HFFc6 (cell line): ENCODE data around the gene EDN2. TPM values are rescaled to one million over a fixed set of nuclear protein-coding genes. Genes with fewer than 3 reads are reported as not detected.
A peak's percentile ranks its signal among the peaks of the same experiment; 100 is the strongest.

ENCODE experiments used
- DNase-seq: peaks from one replicate; pipeline ENCODE4 v3.0.0-alpha.2; 2018
- H3K27ac Mint-ChIP-seq: 2 replicates; pipeline ENCODE4 v1.8.0; 2020; ENCODE audit warnings: mild to moderate bottlenecking, mixed read lengths
- H3K27me3 Mint-ChIP-seq: 2 replicates; pipeline ENCODE4 v1.8.0; 2021; ENCODE audit warnings: mild to moderate bottlenecking, moderate library complexity, mixed read lengths; ENCODE audit not compliant: insufficient read depth
- H3K36me3 Mint-ChIP-seq: 2 replicates; pipeline ENCODE4 v1.8.0; 2021; ENCODE audit warnings: low read depth, mixed read lengths
- H3K4me1 Mint-ChIP-seq: 2 replicates; pipeline ENCODE4 v1.8.0; 2020; ENCODE audit warnings: low read depth, mixed read lengths
- H3K4me3 Mint-ChIP-seq: 2 replicates; pipeline ENCODE4 v1.8.0; 2020; ENCODE audit warnings: mild to moderate bottlenecking, moderate library complexity, mixed read lengths
- H3K9me3 Mint-ChIP-seq: 2 replicates; pipeline ENCODE4 v1.8.0; 2020; ENCODE audit warnings: mild to moderate bottlenecking, mixed read lengths
- CTCF ChIP-seq: fragments of 200-600 bp; sonication (generic); IDR thresholded peaks from 2 replicates; pipeline ENCODE4 v1.5.0; 2021; ENCODE audit warnings: antibody characterized with exemption, mild to moderate bottlenecking
- total RNA-seq, 6 experiments: library from RNA; stranded (reverse); fragmentation: NEBNext Ultra II Directional; extraction: Animal tissue kit (Norgen Biotek cat#: 25700); gene quantifications; 2 replicates in 1 of 6; 3 replicates in 5 of 6; pipeline ENCODE4 v1.2.3, GENCODE V29; 2021

Gene EDN2
- total RNA-seq, 6 experiments from 2014 or later = not detected

DNA sequence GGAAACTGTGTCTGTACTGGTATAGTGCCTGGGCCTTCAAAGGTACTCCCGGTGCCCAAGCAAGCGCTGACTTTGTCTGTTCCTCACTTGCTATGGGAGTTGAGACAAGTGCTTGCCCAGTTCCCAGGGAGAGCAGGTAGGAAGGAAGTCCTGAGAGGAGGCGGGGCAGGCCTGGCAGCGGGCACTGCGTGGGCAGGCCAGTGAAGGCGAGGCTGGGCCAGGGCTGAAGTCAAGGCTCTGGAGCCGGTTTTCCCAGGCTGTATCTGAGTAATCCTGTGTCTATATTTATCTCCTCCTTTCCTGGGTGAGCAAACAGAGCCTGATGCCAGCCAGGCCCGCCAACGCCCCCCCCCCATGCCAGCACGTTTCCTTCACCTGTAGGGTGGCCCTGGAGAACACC lies 15.9 kb upstream of the EDN2 start:
- H3K4me3 Mint-ChIP-seq = no peak overlapping the region
- TF ChIP-seq CTCF = no peak
- peaks cover 49% of the 10 kb centered on the region for H3K4me1 Mint-ChIP-seq
- H3K27me3 Mint-ChIP-seq = no peaks in the 10 kb centered on the region; the same call in 1 of the 2 replicates
- H3K27ac Mint-ChIP-seq = no peak overlapping the region
- DNase-seq = no peak
- no peaks in the 10 kb centered on the region for H3K36me3 Mint-ChIP-seq
- H3K9me3 Mint-ChIP-seq = no peaks in the 10 kb centered on the region

- Mint-ChIP-seq H3K36me3 (no peaks in the 10 kb centered on the region), H3K27ac (no peak overlapping the region), H3K27me3 (no peaks in the 10 kb centered on the region; the same call in 1 of the 2 replicates), H3K4me1 (peaks cover 49% of the 10 kb centered on the region), H3K4me3 (no peak overlapping the region), H3K9me3 (no peaks in the 10 kb centered on the region)
- DNase-seq = no peak
- no peak for TF ChIP-seq CTCF
Observed at GRCh38 chr1:41499591-41499990, 15.1 kb upstream of the EDN2 start.

GRCh38 chr1:41498804-41499203 lies 14.3 kb upstream of the EDN2 start:
- TF ChIP-seq CTCF = no peak
- H3K4me3 Mint-ChIP-seq = no peak overlapping the region
- H3K36me3 Mint-ChIP-seq = no peaks in the 10 kb centered on the region
- DNase-seq = peak; percentile 24
- H3K9me3 Mint-ChIP-seq = no peaks in the 10 kb centered on the region
- H3K4me1 Mint-ChIP-seq = peaks cover 45% of the 10 kb centered on the region
- H3K27me3 Mint-ChIP-seq = no peaks in the 10 kb centered on the region; the same call in 1 of the 2 replicates
- H3K27ac Mint-ChIP-seq = no peak overlapping the region

DNA sequence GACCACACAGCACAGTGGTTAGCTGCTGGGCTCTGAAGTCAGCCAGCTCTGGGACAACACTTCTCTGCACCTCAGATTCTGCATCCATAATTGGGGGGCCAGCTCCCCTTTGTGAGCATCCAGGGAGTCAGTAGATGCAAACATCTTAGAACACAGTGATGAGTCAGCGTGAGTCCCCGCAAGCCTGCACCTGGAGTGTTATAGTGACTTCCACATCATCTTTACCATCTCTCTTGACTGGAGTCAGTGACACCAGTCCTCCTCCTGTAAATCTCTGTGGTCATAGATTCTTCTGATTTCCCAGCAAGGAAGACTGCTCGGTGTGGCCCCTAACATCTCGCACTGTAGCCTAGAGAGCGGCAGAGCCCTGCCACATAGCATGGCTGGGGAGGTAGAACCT lies 13.9 kb upstream of the EDN2 start:
- DNase-seq = no peak
- Mint-ChIP-seq H3K36me3 (no peaks in the 10 kb centered on the region), H3K27ac (no peak overlapping the region), H3K27me3 (no peaks in the 10 kb centered on the region; the same call in 1 of the 2 replicates), H3K9me3 (no peaks in the 10 kb centered on the region), H3K4me3 (no peak overlapping the region), H3K4me1 (peaks cover 42% of the 10 kb centered on the region)
- no peak for TF ChIP-seq CTCF

GRCh38 chr1:41497461-41498030 lies 13.1 kb upstream of the EDN2 start:
- no peaks in the 10 kb centered on the region for H3K36me3 Mint-ChIP-seq
- no peaks in the 10 kb centered on the region for H3K9me3 Mint-ChIP-seq
- peak overlapping the region; percentile 75 for H3K27ac Mint-ChIP-seq
- DNase-seq = no peak
- no peaks in the 10 kb centered on the region; the same call in 1 of the 2 replicates for H3K27me3 Mint-ChIP-seq
- TF ChIP-seq CTCF = no peak
- H3K4me1 Mint-ChIP-seq = peaks cover 48% of the 10 kb centered on the region
- no peak overlapping the region for H3K4me3 Mint-ChIP-seq
